Stomach (tissue), 9 donors: ENCODE data around the gene TOX3. TPM values are rescaled to one million over a fixed set of nuclear protein-coding genes. Genes with fewer than 3 reads are reported as not detected.

Experiments
- DNase-seq, 2 donors: peaks; one replicate each; pipeline versions ENCODE4 v3.0.0 to v3.0.0-alpha.2; 2013 to 2019
- H3K27ac ChIP-seq, 5 donors: fragments of 200-600 bp in 4 of 5; sonication (generic) in 4 of 5; one replicate each; pipeline ENCODE4 v1.5.1; 2013 to 2019; ENCODE audit warnings: mild to moderate bottlenecking in 1 of 5, moderate library complexity in 1 of 5
- H3K27me3 ChIP-seq, 3 donors: fragments of 200-600 bp; sonication (generic); one replicate each; pipeline ENCODE4 v1.5.1; 2017 to 2019; ENCODE audit warnings: mixed run types in 1 of 3
- H3K36me3 ChIP-seq, 4 donors: fragments of 200-600 bp; sonication (generic); 1 replicate in 3 of 4; 2 replicates in 1 of 4; pipeline ENCODE4 v1.5.1; 2016 to 2019
- H3K4me1 ChIP-seq, 4 donors: fragments of 200-600 bp; sonication (generic); one replicate each; pipeline ENCODE4 v1.5.1; 2016 to 2019
- H3K4me3 ChIP-seq, 4 donors: fragments of 200-600 bp; sonication (generic) in 3 of 4; one replicate each; pipeline ENCODE4 v1.5.1; 2016 to 2019; ENCODE audit warnings: mild to moderate bottlenecking in 1 of 4
- H3K9me3 ChIP-seq, 4 donors: fragments of 200-600 bp; sonication (generic); one replicate each; pipeline ENCODE4 v1.5.1; 2016 to 2019
- CTCF ChIP-seq, 7 experiments: fragments of 450-650 bp in 4 of 7; fragments of 200-600 bp in 3 of 7; sonication (generic) in 3 of 7; IDR thresholded peaks; one replicate each; pipeline ENCODE4 v1.5.1; 2016 to 2019; ENCODE audit warnings: antibody characterized with exemption in 7 of 7, control low read depth in 2 of 7, mild to moderate bottlenecking in 1 of 7
- EP300 ChIP-seq: sonication (generic); formaldehyde crosslinking; IDR thresholded peaks from one replicate; pipeline ENCODE4 v1.6.1; 2017; ENCODE audit warnings: antibody characterized with exemption
- POLR2A ChIP-seq, 4 donors: fragments of 450-650 bp; IDR thresholded peaks; one replicate each; pipeline ENCODE4 v1.6.1; 2016; ENCODE audit warnings: antibody characterized with exemption in 4 of 4, control low read depth in 2 of 4, mild to moderate bottlenecking in 1 of 4, moderate library complexity in 1 of 4
- POLR2AphosphoS5 ChIP-seq, 3 donors: sonication (generic); formaldehyde crosslinking; IDR thresholded peaks; one replicate each; pipeline ENCODE4 v1.6.1; 2016; ENCODE audit warnings: antibody characterized with exemption in 3 of 3
- WGBS, 5 donors: extraction: QIAGEN DNeasy Blood & Tissue Kit in 3 of 5; methylation state at CpG; one replicate each; pipeline versions ENCODE4 v1.1.5 to v1.1.7; 2013 to 2018; 5-methylcytosine and 5-hydroxymethylcytosine counted together
- intact Hi-C: fragments of 100-400 bp; cut with DNase I; formaldehyde crosslinking; loops from one replicate; pipeline ENCODE4 v1.15.1; 2023; ENCODE audit warnings: low total_unique reads
- polyA plus RNA-seq, 3 donors: library from polyadenylated mRNA; stranded (reverse); fragments of 200-250 nt; gene quantifications; one replicate each; pipeline ENCODE4 v1.2.3, GENCODE V29; 2013
- total RNA-seq, 5 donors: library from RNA; depleted of rRNA; stranded (reverse); fragments of >200 nt; gene quantifications; one replicate each; pipeline versions ENCODE4 v1.1.0 to v1.2.3, GENCODE V29; 2014 to 2016
- donor health status: healthy with polysubstance abuse.
- donor health status: Bipolar disorder and iron deficiency.
- donor health status: healthy.

TOX3 gene
- total and polyA plus RNA-seq, 8 donors: 6.4 to 169 (median 11.1) TPM

- H3K27me3 ChIP-seq: no peaks in the 10 kb centered on the region
- H3K4me3 ChIP-seq: no peak overlapping the region
- WGBS, 5 donors: 15 to 50% (median 40%) methylated on average over 3 of the region's 3 CpGs
- H3K4me1 ChIP-seq: peaks cover 11 to 38% (median 22%) of the 10 kb centered on the region in 4 donors
- H3K9me3 ChIP-seq: no peaks in the 10 kb centered on the region
- intact Hi-C loops: no loop called here
- H3K36me3 ChIP-seq: no peaks in the 10 kb centered on the region
- H3K27ac ChIP-seq: no peak overlapping the region
- TF ChIP-seq EP300: no peak
- TF ChIP-seq POLR2AphosphoS5 (IDR thresholded peaks at IDR 0.05): no peak
- no peak for TF ChIP-seq CTCF (IDR thresholded peaks at IDR 0.05)
- no peak for TF ChIP-seq POLR2A (IDR thresholded peaks at IDR 0.05)
- peak; percentile 59 to 69 for DNase-seq
These were observed 22.2 kb upstream of the TOX3 start for GRCh38 chr16:52568983-52569690.

- no peak overlapping the region for H3K4me3 ChIP-seq
- H3K36me3 ChIP-seq: no peaks in the 10 kb centered on the region
- WGBS, 5 donors: 62 to 88% (median 74%) methylated on average over 1 of the region's 1 CpG
- peaks cover 11 to 39% (median 22%) of the 10 kb centered on the region in 4 donors for H3K4me1 ChIP-seq
- no peaks in the 10 kb centered on the region for H3K9me3 ChIP-seq
- no peak overlapping the region for H3K27ac ChIP-seq
- TF ChIP-seq POLR2AphosphoS5 (IDR thresholded peaks at IDR 0.05) (no peak), POLR2A (IDR thresholded peaks at IDR 0.05) (no peak), CTCF (IDR thresholded peaks at IDR 0.05) (no peak), EP300 (no peak)
- intact Hi-C loops: no loop called here
- H3K27me3 ChIP-seq: no peaks in the 10 kb centered on the region
- DNase-seq: no peak
These were observed 21.6 kb upstream of the TOX3 start for GRCh38 chr16:52568495-52568894.

- WGBS, 5 donors: 71 to 87% (median 80%) methylated on average over 4 of the region's 4 CpGs
- H3K27me3 ChIP-seq: no peaks in the 10 kb centered on the region
- intact Hi-C loops: no loop called here
- H3K9me3 ChIP-seq: no peaks in the 10 kb centered on the region
- no peaks in the 10 kb centered on the region for H3K36me3 ChIP-seq
- DNase-seq: no peak
- TF ChIP-seq POLR2AphosphoS5 (IDR thresholded peaks at IDR 0.05): no peak
- H3K4me3 ChIP-seq: no peak overlapping the region
- H3K4me1 ChIP-seq: peaks cover 7 to 45% (median 22%) of the 10 kb centered on the region in 4 donors
- peak overlapping the region in 2 of 5 donors; percentile 23 to 86 for H3K27ac ChIP-seq
These were observed 20.2 kb upstream of the TOX3 start for GRCh38 chr16:52567193-52567592.

- DNase-seq: peak in 1 of 2 donors; percentile 40
These were observed 17.0 kb upstream of the TOX3 start for GRCh38 chr16:52563767-52564611.

More at GRCh38 chr16:52563767-52564611, 17.0 kb upstream of the TOX3 start:
- intact Hi-C loops: no loop called here
- no peaks in the 10 kb centered on the region for H3K36me3 ChIP-seq
- peak overlapping the region; percentile 72 to 92 (median 84) for H3K27ac ChIP-seq
- TF ChIP-seq EP300: no peak
- no peak for TF ChIP-seq POLR2AphosphoS5 (IDR thresholded peaks at IDR 0.05)
- no peak for TF ChIP-seq POLR2A (IDR thresholded peaks at IDR 0.05)
- TF ChIP-seq CTCF (IDR thresholded peaks at IDR 0.05): no peak
- no peaks in the 10 kb centered on the region for H3K9me3 ChIP-seq
- 54 to 75% (median 71%) methylated on average over 3 of the region's 3 CpGs for WGBS, 5 donors
- H3K4me1 ChIP-seq: peaks cover 13 to 58% (median 22%) of the 10 kb centered on the region in 4 donors
- no peaks in the 10 kb centered on the region for H3K27me3 ChIP-seq
- no peak overlapping the region for H3K4me3 ChIP-seq
